GM19023 (cell line): ENCODE data around the gene FBXO3.
"Not testable (repeated sequence)": the region's sequence is repeated elsewhere in the genome, so short reads cannot be mapped to it uniquely, and the experiment has no call there.

Experiments
- ATAC-seq: cut with Tn5 transposase; IDR thresholded peaks from one replicate; pipeline ENCODE4 v1.9.1; 2021; ENCODE audit warnings: mild to moderate bottlenecking, moderate library complexity; ENCODE audit not compliant: unreplicated experiment

The FBXO3 gene

GRCh38 chr11:33773987-33774735 lies at the start of gene FBXO3:
Gene FBXO3, minus strand, starts transcription at chr11:33774520. Its CDS starts 23 bp downstream, at chr11:33774497.
- peak; percentile 71 for ATAC-seq

- not testable (repeated sequence) for ATAC-seq
Observed at GRCh38 chr11:33822981-33823380, 48.7 kb upstream of the FBXO3 start.

GRCh38 chr11:33819278-33820035 lies 45.1 kb upstream of the FBXO3 start:
- no peak for ATAC-seq

GRCh38 chr11:33808228-33808828 lies 34.0 kb upstream of the FBXO3 start:
- peak; percentile 87 for ATAC-seq

GRCh38 chr11:33804471-33804870 lies 30.2 kb upstream of the FBXO3 start:
- ATAC-seq = no peak

- ATAC-seq = no peak
Observed at GRCh38 chr11:33802194-33802950, 28.1 kb upstream of the FBXO3 start.

- ATAC-seq = no peak
Observed at GRCh38 chr11:33801821-33802193, 27.5 kb upstream of the FBXO3 start.

- no peak for ATAC-seq
Observed at GRCh38 chr11:33797879-33798278, 23.6 kb upstream of the FBXO3 start.

GRCh38 chr11:33790040-33790439 lies 15.7 kb upstream of the FBXO3 start:
- no peak for ATAC-seq

- not testable (repeated sequence) for ATAC-seq
Observed at GRCh38 chr11:33788095-33788494, 13.8 kb upstream of the FBXO3 start.

- ATAC-seq = no peak
Observed at GRCh38 chr11:33787076-33787475, 12.8 kb upstream of the FBXO3 start.

- ATAC-seq = no peak
Observed at GRCh38 chr11:33785609-33786008, 11.3 kb upstream of the FBXO3 start.

GRCh38 chr11:33779849-33780528 lies 5.7 kb upstream of the FBXO3 start:
- ATAC-seq = no peak

GRCh38 chr11:33778675-33779074 lies 4.4 kb upstream of the FBXO3 start:
- no peak for ATAC-seq

GRCh38 chr11:33777906-33778305 lies 3.6 kb upstream of the FBXO3 start:
- ATAC-seq = no peak

GRCh38 chr11:33775832-33776470 lies 1.6 kb upstream of the FBXO3 start:
- peak; percentile 30 for ATAC-seq

GRCh38 chr11:33775467-33775807 lies 1.1 kb upstream of the FBXO3 start:
- no peak for ATAC-seq

GRCh38 chr11:33774736-33775466 lies 581 bp upstream of the FBXO3 start:
- ATAC-seq = no peak

- ATAC-seq = peak; percentile 16
Observed at GRCh38 chr11:33773404-33773986, 825 bp downstream of the FBXO3 start.
